ENCODE results near the gene SCGB1D2.

The SCGB1D2 gene

DNA sequence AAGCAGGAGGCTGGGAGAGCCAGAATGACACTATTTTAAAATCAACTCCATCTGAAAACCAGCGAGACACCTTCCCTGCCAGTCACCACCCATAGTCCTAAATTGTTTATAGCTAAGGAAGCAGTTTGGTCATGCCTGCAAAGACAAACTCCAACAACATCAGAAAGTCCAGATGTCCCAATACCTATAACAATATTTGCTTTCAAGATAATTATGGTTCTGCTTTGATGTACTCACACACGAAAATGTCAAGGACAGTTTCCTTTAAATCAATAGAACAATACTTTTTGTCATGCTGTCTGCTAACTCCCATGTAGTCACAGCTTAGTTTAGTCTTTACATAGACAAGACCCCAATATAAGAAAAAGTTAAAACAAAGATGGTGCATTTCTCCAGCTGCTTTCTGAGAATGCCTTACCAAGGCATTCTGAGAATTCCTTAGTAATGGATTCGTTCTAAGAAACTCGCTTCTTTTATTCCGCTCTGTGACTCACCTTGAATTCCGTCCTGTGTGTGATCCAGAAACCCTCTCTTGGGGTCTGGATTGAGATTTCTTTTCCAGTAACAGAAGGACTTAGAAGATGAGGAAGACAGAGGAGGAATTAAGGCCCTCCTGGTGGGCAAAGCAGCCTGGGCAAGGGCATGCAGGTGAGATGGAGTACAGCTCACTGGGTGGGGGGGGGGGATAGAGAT lies 18.4 kb downstream of the SCGB1D2 start:
- no peak for DNase-seq (ENCODE audit: low spot score)

DNA sequence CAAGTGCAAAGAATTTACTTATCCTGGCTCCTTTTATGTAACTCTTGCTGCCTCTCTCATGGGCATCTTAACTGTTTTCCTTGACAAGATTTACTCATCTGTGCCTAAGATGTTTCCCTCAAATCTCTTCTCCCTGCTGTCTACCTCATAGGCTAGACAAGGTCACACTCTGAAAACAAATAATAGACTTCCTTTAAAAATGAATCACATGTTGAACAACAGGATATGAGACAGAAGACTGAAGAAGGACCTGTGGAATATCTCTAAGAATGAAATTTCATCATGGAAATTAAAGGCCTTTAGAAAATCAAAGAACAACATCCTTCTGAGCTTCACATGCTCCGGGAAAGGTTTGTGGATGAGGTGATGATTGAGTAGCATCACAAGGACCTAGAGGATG lies 22.0 kb downstream of the SCGB1D2 start:
- DNase-seq (ENCODE audit: low spot score), result no peak

DNA sequence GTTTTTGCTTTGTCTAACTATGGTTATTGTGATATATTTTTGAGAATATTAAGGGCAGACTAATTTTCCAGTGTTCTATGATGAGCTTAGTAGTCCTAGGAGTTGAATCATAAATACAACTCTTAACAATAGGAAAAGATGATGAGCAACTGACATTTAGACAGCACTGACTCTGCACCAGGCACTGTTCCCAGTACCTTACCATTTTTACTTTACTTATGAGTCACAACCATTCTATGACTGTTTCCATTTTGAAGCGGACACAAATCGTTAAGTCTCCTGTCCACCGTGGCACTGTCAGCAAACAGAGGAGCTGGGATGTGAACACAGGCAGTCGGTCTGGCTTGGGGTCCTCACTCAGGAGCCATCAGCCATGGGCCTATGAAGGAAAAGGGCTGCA lies 24.5 kb downstream of the SCGB1D2 start:
- DNase-seq (ENCODE audit: low spot score), result no peak

DNA sequence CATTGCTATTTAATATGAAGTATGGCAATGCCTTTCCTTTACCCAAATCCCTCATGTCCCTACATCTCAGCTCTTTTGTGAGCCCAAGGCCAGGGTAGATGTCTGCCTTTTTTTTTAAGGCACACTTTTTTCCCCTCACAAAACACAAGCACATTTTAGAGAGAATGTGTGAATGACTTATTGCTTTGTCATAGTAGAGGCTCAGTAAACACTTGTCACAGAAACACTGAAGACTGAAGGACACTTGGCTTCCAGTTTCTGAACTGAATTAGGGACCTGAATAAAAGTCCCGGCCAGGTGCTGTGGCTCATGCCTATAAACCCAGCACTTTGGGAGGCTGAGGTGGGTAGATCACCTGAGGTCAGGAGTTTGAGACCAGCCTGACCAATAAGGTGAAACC lies 25.0 kb downstream of the SCGB1D2 start:
- DNase-seq (ENCODE audit: low spot score), result no peak

DNA sequence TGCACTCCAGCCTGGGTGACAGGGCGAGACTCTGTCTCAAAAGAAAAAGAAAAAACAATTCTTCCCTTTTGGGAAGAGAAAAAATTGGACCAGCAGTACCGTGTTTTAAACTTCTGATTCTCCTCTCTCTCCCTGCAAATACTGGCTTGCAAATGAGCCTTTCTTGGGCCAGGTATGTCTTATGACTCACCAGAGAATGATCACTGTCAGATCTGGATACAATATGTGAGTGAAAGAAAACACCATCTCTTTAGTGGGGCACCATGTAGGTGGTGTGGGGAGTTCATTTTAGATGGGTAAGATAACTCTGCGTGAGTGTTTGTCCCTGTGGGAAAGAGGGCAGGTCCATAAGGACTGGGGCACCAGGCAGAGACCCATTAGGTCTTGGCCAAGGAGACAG lies 25.5 kb downstream of the SCGB1D2 start:
- DNase-seq (ENCODE audit: low spot score), result no peak

DNA sequence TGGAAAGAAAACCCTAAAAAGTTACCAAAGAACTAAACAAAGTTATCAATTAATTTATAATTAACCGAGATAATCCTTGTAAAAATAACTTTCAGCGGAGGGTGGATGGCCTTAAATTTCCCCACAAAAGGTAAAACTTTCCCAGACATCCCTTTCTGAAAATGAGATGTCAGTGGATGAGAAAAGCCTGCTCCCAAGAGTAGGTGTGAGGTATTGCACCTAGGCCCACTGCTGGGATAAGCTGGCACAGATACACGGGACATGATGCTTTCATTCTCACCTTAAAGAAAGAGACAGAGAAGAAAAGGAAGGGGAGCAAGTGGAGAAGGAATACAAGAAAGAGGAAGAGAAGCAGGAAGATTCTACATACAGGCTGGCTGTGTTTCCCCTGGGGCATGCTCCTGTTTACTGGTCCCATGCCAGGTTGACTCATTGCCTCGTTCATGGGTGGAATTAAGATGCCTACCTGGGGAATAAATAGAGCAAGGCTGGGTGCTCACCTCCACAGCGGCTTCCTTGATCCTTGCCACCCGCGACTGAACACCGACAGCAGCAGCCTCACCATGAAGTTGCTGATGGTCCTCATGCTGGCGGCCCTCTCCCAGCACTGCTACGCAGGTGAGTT lies 27.7 kb downstream of the SCGB1D2 start, which contains the start of gene SCGB2A2:
Gene SCGB2A2, plus strand, starts transcription at position 505 of the 625 bp plus-strand sequence. Its CDS starts 59 bp downstream, at position 564.
- peak; percentile 39 for DNase-seq (ENCODE audit: low spot score)

DNA sequence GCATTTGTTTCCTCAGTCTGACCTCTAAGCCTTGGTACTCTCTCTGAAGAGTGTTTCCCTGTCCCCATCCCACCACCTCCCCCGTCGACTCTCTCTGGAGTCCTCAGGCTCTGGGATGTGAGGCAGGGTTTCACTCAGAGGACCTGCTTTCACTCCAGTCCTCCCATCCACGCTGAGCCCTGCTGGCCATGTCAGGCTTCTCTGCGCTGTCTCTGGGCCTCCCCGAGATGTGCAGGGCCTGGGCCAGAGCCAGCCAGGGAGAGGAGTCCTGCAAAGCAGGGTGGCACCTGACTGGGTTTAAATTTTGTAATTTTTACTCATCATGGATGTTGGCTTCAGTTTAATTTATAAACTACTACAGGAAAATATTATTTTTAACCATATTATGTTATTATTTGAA lies 31.2 kb downstream of the SCGB1D2 start:
- DNase-seq (ENCODE audit: low spot score), result no peak

DNA sequence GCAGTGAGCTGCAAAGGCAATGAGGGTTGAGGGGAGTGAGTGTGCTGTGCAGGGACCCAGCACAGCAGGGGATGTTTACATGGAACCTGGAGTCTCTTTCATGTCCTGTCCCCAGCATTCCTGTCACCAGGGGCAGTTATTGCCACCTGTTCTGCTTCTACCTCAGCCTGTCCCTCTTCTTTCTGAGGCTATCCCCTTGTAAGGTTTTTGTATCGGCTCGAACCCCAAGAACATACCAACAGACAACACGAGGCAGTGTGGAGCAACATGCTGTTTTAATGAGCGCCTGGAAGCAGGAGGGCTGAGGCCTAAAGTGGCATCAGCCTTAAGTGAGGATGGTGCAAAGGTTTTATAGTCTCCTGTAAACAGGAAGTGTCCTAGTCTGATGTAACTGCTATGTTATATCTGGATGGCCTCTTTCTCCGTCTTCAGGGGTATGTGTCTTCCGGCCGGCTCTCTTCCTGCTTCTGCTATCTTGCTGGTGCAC lies 31.8 kb downstream of the SCGB1D2 start:
- no peak for DNase-seq (ENCODE audit: low spot score)

DNA sequence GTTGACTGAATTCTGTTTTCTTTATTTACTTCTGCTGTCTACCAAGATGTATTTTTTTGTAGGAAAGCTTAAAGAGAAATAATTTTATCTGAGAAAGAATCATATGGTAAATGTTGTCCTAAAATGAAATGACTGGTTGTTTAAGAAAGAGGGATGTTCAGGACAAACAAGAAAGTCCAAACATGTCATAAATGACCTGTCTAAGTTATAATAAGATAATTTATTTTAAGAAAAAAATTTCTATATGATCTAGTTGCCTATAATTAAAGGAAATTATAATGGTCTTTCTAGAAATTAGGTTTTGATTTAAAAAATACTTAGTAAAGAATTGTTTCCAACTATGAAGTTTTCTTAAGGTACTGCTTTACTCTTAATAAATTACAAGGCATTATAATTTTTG lies 38.4 kb downstream of the SCGB1D2 start:
- DNase-seq (ENCODE audit: low spot score), result no peak

Data from iPS-NIHi11 (cell line).